HK-2 (cell line): ENCODE measurements around the gene CHRNA4.

Experiments used
- DNase-seq: peaks from one replicate; pipeline ENCODE4 v3.0.0-alpha.2; 2018; ENCODE audit not compliant: unreplicated experiment

CHRNA4 gene

DNA sequence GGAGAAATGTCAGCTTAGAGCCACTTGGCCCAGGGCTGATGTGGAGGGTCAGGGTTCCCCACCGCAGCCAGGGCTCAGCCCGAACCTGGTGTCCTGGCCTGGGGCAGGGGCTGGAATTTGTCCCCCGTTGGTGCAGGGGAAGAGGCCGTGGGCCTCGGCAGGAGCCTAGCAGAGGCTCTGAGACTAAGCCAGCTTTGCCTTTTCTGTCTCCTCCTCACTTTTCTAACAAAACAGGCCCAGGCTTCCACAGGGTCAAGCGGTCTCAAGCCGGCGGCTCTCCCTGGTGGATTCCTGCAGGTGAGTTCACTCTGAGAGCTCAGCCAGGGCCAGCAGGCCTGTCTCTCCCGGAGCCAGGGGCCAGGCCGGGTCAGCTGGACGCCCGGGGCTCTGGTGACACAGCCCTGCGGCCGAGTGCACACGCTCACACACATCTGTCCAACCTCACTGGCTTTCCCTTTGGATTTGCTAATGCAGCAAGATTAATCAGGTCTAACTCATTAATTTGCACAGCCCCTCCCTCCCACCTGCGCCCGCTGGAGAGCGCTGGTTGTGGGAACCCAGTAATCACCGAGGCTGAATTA lies 2.9 kb upstream of the CHRNA4 start:
- DNase-seq, result no peak

DNA sequence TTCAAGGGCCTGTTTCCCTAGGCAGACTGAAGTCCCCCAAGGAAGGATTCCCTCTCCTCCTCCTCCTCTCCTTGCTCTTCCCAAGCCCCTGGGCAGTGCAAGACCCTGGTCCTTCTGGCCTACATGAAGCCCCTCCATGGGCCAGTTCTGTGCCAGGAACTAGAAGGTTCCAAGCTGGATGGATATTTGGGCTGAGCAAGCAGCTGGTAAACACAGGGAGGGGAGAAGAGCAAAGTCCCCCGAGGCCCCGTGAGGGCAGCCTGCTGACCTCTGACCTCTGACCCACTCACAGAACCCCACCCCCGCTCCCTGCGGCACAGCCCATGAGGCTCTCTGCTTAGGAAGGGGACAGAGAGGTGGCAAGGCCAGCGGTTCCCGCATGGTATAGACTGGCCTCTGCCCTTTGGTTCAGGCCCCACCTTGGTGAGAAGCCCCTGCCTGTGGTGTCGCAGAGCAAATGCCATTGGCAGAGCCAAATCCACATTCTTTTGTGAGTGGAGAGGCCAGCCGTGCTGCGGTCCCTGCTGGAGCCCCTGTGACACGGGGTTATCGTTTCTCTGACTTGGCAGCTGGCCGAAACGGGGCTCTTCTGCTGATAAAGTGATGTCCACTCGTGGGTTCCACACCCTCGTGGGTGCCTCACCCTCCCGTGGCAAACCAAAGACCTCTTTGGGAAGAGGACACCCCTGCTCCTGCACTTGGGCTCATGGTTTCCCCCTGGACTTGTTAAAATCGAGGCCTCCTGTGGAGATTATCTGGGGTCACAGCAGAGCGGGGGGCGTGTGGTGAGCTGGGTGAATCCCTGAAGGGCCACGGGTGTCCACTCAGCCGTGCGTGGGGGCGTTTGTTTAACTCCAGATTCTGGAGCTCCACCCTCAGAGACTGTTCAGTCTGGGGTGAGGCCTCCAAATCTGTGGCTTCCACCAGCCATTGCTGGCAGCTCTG lies 2.1 kb upstream of the CHRNA4 start:
- no peak for DNase-seq

- no peak for DNase-seq
Observed at GRCh38 chr20:63362436-63363009, 1.4 kb upstream of the CHRNA4 start.

GRCh38 chr20:63361519-63362435 lies 628 bp upstream of the CHRNA4 start:
- DNase-seq, result no peak

- no peak for DNase-seq
Observed at GRCh38 chr20:63359937-63360849, 956 bp downstream of the CHRNA4 start.

GRCh38 chr20:63359164-63359934 lies 1.8 kb downstream of the CHRNA4 start:
- no peak for DNase-seq

DNA sequence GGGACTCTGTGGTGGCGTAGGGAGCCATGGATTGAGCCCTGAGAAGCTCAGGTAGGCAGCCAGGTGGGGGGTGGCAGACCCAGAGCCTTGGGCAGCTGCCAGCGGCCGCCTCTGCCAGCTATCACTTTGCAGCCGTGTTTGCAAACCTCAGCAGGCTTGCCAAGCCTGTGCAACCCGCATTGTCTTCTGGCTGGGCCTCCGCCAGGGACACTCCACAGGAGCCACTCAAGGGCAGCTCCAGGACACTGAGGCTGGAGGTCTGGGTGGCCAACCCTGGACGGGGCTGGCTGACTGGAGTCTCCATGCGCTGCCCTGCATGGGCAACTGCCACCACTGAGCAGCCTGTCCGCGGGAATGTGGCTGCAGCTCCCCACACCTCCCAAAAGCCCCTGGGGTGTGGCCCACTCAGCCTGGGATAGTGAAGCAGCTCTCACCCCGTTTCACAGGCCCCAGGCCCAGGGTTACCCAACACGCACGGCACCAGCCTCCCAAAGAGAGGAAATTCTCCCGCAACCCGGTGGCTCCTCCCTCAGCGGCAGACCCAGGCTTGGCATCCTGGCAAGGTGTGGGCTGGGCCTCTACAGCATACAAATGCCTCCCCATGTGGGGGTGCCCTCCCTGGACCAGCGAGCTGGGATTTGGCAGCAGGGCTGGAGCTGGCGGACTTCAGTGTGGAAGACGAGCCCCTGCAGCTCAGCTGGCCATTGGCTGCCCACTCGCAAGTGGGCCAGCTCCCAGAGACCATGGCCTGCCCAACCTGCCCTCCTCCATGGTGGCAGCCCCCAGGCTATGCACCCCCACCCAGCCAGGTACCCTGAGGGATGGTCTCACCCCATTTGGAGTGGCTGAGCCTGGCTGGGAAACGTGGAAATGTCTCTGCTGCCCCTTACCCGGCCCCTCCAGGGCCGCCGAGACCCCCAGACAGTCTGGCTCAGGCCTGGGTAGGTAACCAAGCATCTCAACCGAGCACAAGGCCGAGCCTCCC lies 2.9 kb downstream of the CHRNA4 start:
- no peak for DNase-seq

- no peak for DNase-seq
Observed at GRCh38 chr20:63356931-63357879, 3.9 kb downstream of the CHRNA4 start.

DNA sequence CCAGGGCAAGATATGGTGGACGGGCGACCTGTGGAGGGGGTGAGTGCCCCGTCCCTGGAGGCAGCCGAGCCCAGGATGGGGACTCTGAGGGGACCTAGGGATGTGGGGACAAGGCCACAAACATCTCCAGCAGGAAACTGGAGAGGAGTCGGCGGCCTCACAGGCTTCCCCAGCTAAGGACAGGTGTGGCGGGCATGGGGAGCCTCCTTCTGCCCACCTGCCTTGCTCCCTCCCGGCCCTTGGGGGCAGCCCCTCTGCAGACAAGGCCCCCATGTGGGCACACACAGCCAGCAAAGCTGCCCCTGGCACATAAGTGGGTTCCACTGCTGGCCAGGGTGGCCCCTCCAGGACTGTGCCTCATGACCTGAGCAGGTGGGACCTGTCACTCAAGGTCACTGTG lies 4.6 kb downstream of the CHRNA4 start:
- no peak for DNase-seq

DNA sequence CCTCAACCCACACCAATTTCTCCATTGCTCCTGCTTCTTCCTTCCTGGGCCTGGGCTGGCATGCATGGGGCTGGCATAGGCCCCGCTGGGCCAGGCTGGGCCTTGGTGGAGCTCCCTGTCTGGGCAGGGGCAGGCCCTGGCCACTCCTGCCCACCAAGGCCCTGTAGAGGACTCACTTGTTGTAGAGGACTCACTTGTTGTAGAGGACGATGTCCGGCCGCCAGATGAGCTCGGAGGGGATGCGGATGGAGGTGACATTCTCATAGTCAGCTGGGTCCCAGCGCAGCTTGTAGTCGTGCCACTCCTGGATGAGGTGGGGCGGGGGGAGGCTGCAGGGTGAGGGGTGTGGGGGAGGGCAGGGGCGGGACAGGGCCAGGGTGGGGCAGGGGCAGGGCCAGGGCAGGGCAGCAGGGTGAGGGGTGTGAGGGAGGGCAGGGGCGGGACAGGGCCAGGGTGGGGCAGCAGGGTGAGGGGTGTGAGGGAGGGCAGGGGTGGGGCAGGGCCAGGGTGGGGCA lies 5.3 kb downstream of the CHRNA4 start:
- no peak for DNase-seq

DNA sequence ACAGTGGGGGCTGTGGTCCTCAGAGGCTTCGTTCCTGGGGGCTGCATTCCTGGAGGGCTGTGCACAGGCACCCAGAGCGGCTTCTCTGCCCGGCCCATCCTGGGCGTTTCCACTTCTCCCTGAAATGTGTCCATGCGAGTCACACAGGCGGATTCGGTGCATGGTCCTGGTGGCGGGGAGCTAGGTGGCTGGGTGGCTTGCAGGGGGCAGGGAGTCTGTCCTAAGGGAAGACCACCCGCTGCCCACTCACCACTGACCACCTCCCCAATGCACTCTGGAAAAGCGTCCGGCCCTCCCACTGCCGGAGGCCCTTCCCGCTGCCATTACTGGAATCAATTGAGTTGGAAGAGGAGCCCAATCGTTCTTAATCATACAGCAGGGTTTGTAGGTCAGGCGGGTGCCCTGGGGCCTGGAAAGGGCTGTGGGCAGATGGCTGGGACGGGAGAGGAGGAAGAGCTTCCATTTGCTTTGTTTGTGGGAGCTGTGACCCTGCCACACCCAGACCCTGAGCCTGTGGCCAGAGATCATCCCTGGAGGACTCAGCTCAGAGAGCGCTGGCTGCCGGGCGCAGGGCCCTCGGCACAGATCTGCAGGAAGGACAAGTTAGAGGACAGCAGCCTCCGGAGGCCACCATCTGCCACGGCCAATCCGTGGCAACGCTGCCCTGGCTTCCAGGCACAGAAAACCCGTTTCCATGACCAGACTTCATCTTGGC lies 6.4 kb downstream of the CHRNA4 start:
- DNase-seq, result no peak

- no peak for DNase-seq
Observed at GRCh38 chr20:63352811-63353221, 8.3 kb downstream of the CHRNA4 start.

DNA sequence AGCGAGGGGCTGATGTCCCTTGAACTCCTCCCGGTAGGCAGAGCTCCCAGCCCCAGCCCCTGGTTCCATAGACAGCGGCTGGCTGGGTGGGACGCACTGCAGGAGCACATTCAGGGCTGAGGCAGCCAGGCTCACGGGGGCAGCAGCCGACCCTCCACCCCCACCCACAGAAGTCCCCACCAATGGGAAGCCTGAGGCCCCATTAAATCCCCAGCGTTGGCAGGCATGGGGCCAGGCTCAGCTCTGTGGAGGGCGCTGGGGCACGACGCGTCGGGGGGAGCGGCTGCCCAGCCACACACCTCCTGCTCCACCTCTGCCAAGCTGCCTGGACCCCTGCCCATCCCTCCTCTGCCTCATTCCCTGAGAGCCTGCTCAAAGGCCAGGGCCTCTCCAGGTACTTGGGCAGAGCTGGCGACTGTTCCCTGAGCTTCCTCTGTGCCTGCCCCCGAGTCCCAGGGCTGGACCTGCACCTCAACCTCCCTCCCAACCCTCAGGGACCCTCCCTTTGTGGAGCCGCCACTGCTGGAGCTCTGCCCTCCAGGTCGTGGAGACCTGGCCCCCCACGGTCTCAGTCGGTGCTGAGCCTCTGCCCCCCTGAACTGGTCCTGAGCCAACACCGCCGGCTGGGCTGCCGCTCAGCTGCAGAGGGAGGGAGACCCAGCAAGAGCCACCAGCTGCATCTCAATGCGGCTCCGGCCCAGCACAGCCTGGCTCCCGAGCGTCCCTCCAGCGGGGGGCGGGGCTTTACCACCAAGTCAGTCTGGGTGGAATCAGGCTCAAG lies 9.1 kb downstream of the CHRNA4 start:
- DNase-seq, result no peak

GRCh38 chr20:63351326-63351700 lies 9.8 kb downstream of the CHRNA4 start:
- DNase-seq, result no peak

DNA sequence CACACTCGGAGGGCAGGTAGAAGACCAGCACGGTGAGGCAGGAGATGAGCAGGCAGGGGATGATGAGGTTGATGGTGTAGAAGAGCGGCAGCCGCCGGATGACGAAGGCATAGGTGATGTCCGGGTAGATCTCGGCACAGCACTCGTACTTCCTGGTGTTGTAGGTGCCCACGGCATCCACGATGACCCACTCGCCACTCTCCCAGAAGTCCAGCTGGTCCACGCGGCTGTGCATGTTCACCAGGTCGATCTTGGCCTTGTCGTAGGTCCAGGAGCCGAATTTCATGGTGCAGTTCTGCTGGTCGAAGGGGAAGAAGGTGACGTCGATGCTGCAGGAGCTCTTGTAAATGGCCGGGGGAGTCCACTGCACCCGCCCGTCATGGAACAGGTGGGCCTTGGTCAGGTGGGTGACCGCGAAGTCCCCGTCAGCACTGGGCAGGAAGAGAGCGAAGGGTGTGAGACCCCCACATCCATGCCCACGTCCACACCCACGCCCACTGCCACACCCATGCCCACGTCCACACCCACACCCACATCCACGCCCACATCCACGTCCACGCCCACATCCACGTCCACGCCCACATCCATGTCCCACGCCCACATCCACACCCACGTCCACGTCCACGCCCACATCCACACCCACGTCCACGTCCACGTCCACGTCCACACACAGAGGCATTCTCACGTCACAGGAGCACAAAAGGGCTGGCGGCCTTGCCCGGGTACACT lies 10.4 kb downstream of the CHRNA4 start:
- DNase-seq, result no peak
